HPDE6-E6E7 (cell line): ENCODE data around the gene CAPN2.
"Not testable (repeated sequence)": the region's sequence is repeated elsewhere in the genome, so short reads cannot be mapped to it uniquely, and the experiment has no call there.

ENCODE experiments used
- DNase-seq: peaks from one replicate; pipeline ENCODE4 v3.0.0; 2011; ENCODE audit warnings: missing footprints; ENCODE audit errors: extremely low spot score

The CAPN2 gene

GRCh38 chr1:223788746-223789415 lies 76.5 kb downstream of the CAPN2 start:
- no peak for DNase-seq

- no peak for DNase-seq
Observed at GRCh38 chr1:223792046-223792445, 79.7 kb downstream of the CAPN2 start.

- DNase-seq, result no peak
Observed at GRCh38 chr1:223793716-223794115, 81.4 kb downstream of the CAPN2 start.

GRCh38 chr1:223794136-223794880 lies 82.0 kb downstream of the CAPN2 start:
- DNase-seq, result no peak

- no peak for DNase-seq
Observed at GRCh38 chr1:223796210-223796609, 83.9 kb downstream of the CAPN2 start.

GRCh38 chr1:223802032-223802431 lies 89.7 kb downstream of the CAPN2 start:
- no peak for DNase-seq

GRCh38 chr1:223802602-223803001 lies 90.3 kb downstream of the CAPN2 start:
- DNase-seq, result no peak

- no peak for DNase-seq
Observed at GRCh38 chr1:223803211-223803610, 90.9 kb downstream of the CAPN2 start.

GRCh38 chr1:223809905-223810304 lies 97.6 kb downstream of the CAPN2 start:
- not testable (repeated sequence) for DNase-seq

- DNase-seq, result no peak
Observed at GRCh38 chr1:223810586-223810985, 98.2 kb downstream of the CAPN2 start.

GRCh38 chr1:223811634-223812101 lies 99.3 kb downstream of the CAPN2 start:
- DNase-seq, result no peak

- DNase-seq, result no peak
Observed at GRCh38 chr1:223813645-223814044, 101.3 kb downstream of the CAPN2 start.

- no peak for DNase-seq
Observed at GRCh38 chr1:223815020-223815853, 102.9 kb downstream of the CAPN2 start.

GRCh38 chr1:223815865-223816264 lies 103.5 kb downstream of the CAPN2 start:
- DNase-seq, result peak; percentile 36

GRCh38 chr1:223817265-223817664 lies 104.9 kb downstream of the CAPN2 start:
- not testable (repeated sequence) for DNase-seq

- no peak for DNase-seq
Observed at GRCh38 chr1:223819730-223820514, 107.6 kb downstream of the CAPN2 start.

GRCh38 chr1:223820515-223820858 lies 108.1 kb downstream of the CAPN2 start:
- DNase-seq, result no peak

GRCh38 chr1:223820971-223821370 lies 108.6 kb downstream of the CAPN2 start:
- no peak for DNase-seq

- no peak for DNase-seq
Observed at GRCh38 chr1:223824287-223824686, 111.9 kb downstream of the CAPN2 start.

GRCh38 chr1:223824712-223825111 lies 112.4 kb downstream of the CAPN2 start:
- no peak for DNase-seq
